ENCODE results near the gene SNRPA. TPM values are rescaled to one million over a fixed set of nuclear protein-coding genes. Genes with fewer than 3 reads are reported as not detected.

SNRPA gene
- total RNA-seq, 2 donors from 2014 or later, result 171 to 175 TPM

DNA sequence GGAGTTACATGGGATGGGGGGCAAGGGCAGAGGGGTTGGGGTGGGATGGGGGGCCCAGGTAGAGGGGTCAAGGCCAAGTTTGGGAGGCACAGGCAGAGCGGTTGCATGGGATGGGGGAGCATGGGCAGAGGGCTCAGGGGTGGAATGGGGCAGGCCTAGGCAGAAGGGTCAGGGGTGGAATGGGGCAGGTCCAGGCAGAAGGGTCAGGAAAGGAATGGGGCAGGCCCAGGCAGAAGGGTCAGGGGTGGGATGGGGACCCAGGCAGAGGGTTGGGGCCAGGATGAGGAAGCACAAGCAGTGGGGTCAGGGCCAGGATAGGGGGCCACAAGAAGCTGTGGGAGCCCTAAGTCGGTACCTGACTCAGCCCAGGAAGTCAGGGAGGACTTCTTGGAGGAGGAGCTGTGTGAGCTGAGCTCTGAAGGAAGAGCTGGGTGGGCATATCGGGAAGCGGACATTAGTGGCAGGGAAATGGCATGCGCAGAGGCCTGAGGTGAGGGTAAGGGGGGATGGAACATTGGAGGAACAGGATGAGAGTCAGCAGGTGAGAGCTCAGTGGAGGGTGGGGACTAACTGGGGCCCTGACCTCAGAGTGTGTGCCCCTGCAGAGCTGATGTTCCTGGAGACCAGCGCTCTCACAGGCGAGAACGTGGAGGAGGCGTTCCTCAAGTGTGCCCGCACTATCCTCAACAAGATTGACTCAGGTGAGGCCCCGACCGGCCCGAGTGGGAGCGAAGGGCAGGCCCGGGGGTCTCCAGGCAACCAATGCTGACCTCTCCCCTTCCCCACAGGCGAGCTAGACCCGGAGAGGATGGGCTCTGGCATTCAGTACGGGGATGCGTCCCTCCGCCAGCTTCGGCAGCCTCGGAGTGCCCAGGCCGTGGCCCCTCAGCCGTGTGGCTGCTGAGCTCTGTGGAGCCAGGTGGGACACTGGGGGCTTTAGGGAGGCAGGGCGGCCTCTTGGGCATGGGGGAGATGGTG, 35.3 kb downstream of the SNRPA start:
- H3K4me3 Mint-ChIP-seq, result no peak overlapping the region
- H3K36me3 Mint-ChIP-seq (ENCODE audit: low read depth), result peaks cover 65% of the 10 kb centered on the region
- ATAC-seq (replicated peaks), result no peak
- no peaks in the 10 kb centered on the region for H3K27me3 Mint-ChIP-seq
- H3K9me3 Mint-ChIP-seq, result no peaks in the 10 kb centered on the region
- peaks cover 14% of the 10 kb centered on the region for H3K4me1 Mint-ChIP-seq
- peak overlapping the region; percentile 62 for H3K27ac Mint-ChIP-seq

DNA sequence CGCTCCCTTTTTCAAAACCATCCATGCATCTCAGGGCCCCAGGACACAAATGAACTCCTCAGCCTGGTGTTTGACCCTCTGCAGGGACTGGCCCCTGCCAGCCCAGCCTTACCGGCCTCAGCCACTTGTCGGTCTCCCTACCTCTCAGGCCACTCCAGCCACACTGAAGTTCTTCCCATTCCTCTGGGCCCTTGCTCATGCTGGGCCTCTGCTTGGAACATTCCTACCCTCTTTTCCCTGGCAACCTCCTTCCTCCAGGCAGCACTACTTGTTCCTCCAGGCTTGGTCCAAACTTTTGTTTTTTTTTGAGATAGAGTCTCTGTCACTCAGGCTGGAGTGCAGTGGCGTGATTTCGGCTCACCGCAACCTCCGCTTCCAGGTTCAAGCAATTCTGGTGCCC, 40.3 kb downstream of the SNRPA start:
- H3K27me3 Mint-ChIP-seq, result no peaks in the 10 kb centered on the region
- no peak overlapping the region for H3K27ac Mint-ChIP-seq

GRCh38 chr19:40791996-40792395, 41.0 kb downstream of the SNRPA start:
- no peak for ATAC-seq (replicated peaks)
- Mint-ChIP-seq H3K27me3 (no peaks in the 10 kb centered on the region), H3K27ac (peak overlapping the region; percentile 91), H3K4me1 (peaks cover 11% of the 10 kb centered on the region), H3K36me3 (ENCODE audit: low read depth) (peaks cover 46% of the 10 kb centered on the region), H3K9me3 (no peaks in the 10 kb centered on the region), H3K4me3 (peak overlapping the region; percentile 71)

More for the DNA sequence above, 40.3 kb downstream of the SNRPA start:
- H3K9me3 Mint-ChIP-seq, result no peaks in the 10 kb centered on the region
- ATAC-seq (replicated peaks), result no peak
- H3K4me1 Mint-ChIP-seq, result peaks cover 11% of the 10 kb centered on the region
- peaks cover 51% of the 10 kb centered on the region for H3K36me3 Mint-ChIP-seq (ENCODE audit: low read depth)
- H3K4me3 Mint-ChIP-seq, result no peak overlapping the region

GRCh38 chr19:40797166-40797962, 46.4 kb downstream of the SNRPA start:
- peak overlapping the region; percentile 94 for H3K4me3 Mint-ChIP-seq
- no peak for ATAC-seq (replicated peaks)
- H3K9me3 Mint-ChIP-seq, result no peaks in the 10 kb centered on the region
- peaks cover 25% of the 10 kb centered on the region for H3K4me1 Mint-ChIP-seq
- H3K36me3 Mint-ChIP-seq (ENCODE audit: low read depth), result peaks cover 40% of the 10 kb centered on the region
- H3K27me3 Mint-ChIP-seq, result no peaks in the 10 kb centered on the region
- peak overlapping the region; percentile 78 for H3K27ac Mint-ChIP-seq

GRCh38 chr19:40797963-40798682, 47.1 kb downstream of the SNRPA start:
- H3K4me1 Mint-ChIP-seq, result peaks cover 30% of the 10 kb centered on the region
- no peaks in the 10 kb centered on the region for H3K9me3 Mint-ChIP-seq

DNA sequence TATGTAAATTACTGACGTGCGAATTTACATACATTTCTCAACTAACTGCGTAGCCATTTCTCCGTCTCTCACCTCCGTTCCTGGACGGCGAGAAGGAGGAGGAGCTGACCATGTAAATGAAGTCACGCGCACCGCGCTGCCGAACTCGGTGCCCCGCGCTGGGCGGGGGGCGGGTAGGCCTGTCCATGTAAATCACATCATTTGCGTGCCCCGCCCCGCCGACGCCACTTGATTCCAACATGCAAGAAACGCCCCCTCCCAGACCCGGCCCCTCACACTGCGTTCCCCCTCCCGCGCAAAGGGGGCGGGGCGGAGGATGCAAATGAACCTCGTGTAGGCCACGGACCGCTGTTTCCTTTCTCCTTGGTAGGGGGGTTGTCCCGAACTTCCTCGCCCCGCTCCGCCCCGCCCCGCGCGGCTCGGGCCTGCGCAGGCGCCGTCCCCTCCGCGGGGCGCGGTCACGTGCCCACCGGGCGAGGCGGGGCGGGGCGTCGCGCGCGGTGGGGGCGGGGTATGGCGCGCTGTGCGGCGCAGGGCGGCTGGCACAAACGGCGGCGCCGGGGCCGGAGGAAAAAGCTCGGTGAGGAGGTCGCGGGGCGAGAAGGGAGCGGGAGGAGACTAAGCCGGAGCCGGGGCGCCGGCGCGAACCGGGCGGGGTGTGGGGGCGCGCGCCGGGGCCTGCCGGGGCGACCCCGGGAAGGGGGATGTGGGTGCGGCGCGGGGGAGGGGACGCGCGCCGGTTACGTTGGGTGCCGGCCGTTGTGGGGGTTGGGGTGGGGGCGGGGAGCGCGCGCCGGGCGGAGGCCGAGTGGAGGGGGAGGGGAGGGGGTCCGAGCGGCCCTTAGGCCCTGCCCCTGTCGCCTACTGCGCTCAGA, 47.9 kb downstream of the SNRPA start, which contains the start of gene EGLN2:
Gene EGLN2, plus strand, starts transcription at position 509 of the 875 bp plus-strand sequence. CDS start 1,382 bp downstream, outside the sequence.
- no peaks in the 10 kb centered on the region for H3K27me3 Mint-ChIP-seq

More at GRCh38 chr19:40797963-40798682, 47.1 kb downstream of the SNRPA start:
- Mint-ChIP-seq H3K36me3 (ENCODE audit: low read depth) (peaks cover 42% of the 10 kb centered on the region), H3K27ac (peak overlapping the region; percentile 95), H3K27me3 (no peaks in the 10 kb centered on the region), H3K4me3 (peak overlapping the region; percentile 94)
- ATAC-seq (replicated peaks), result peak; percentile 54

DNA sequence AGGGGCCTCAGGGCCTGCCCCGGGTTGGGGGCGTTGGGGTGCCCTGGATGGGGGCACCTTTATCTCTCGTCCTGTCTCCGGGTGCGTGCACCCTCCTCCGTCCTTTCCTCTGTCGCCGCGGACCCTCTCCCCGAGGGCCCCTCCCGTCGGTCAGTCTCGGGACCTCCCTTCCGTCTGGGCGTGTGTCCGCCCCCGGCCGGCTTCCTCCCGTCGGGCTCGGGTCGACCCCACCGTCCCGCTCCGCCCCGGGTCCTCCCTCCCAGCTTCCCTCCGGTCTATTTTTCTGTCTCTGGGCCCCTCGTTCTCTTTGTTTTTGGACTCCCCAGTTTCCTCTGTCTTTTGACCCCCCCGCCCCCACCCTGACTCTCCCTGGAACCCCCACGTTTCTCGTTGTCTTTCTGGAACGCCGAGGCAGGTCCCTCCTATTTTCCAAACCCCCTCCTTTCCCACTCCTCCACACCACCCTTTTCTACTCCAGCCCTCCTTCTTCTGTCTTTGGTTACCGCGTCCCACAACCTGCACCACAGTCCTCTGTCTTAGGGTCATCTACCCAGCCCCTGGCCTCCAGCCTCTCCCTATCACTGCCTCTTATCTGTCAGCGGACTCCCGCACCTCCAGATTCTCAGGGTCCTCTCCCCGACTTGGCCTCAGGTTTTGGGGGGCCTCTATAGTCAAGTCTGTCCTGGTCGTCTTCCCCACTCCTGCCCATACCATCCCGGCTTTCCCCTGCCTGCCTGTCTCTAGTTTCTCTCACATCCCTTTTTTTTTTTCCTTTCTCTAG, 48.7 kb downstream of the SNRPA start:
- Mint-ChIP-seq H3K4me1 (peaks cover 46% of the 10 kb centered on the region), H3K4me3 (peak overlapping the region; percentile 94), H3K27me3 (no peaks in the 10 kb centered on the region), H3K27ac (peak overlapping the region; percentile 92), H3K9me3 (no peaks in the 10 kb centered on the region), H3K36me3 (ENCODE audit: low read depth) (peaks cover 58% of the 10 kb centered on the region)
- ATAC-seq (replicated peaks), result no peak

More for the DNA sequence above, 47.9 kb downstream of the SNRPA start, which contains the start of gene EGLN2:
- H3K27ac Mint-ChIP-seq, result peak within 1 kb of the TSS; percentile 95
- H3K4me3 Mint-ChIP-seq, result peak within 1 kb of the TSS; percentile 94
- H3K9me3 Mint-ChIP-seq, result no peaks in the 10 kb centered on the region
- peaks cover 50% of the 10 kb centered on the region for H3K36me3 Mint-ChIP-seq (ENCODE audit: low read depth)
- H3K4me1 Mint-ChIP-seq, result peaks cover 38% of the 10 kb centered on the region
- peak; percentile 87 for ATAC-seq (replicated peaks)

GRCh38 chr19:40800339-40800996, 49.5 kb downstream of the SNRPA start:
- Mint-ChIP-seq H3K27me3 (no peaks in the 10 kb centered on the region), H3K4me1 (peaks cover 53% of the 10 kb centered on the region), H3K4me3 (peak overlapping the region; percentile 94), H3K9me3 (no peaks in the 10 kb centered on the region), H3K36me3 (ENCODE audit: low read depth) (peaks cover 65% of the 10 kb centered on the region), H3K27ac (peak overlapping the region; percentile 92)
- ATAC-seq (replicated peaks), result no peak

- peak overlapping the region; percentile 94 for H3K4me3 Mint-ChIP-seq
- H3K9me3 Mint-ChIP-seq, result no peaks in the 10 kb centered on the region
- H3K4me1 Mint-ChIP-seq, result peaks cover 56% of the 10 kb centered on the region
Observed at GRCh38 chr19:40800997-40801377, 50.0 kb downstream of the SNRPA start.

GRCh38 chr19:40801426-40802299, 50.7 kb downstream of the SNRPA start:
- H3K4me3 Mint-ChIP-seq, result peak overlapping the region; percentile 94
- peaks cover 62% of the 10 kb centered on the region for H3K4me1 Mint-ChIP-seq
- ATAC-seq (replicated peaks), result no peak
- H3K9me3 Mint-ChIP-seq, result no peaks in the 10 kb centered on the region
- no peaks in the 10 kb centered on the region for H3K27me3 Mint-ChIP-seq
- H3K36me3 Mint-ChIP-seq (ENCODE audit: low read depth), result peaks cover 71% of the 10 kb centered on the region
- peak overlapping the region; percentile 89 for H3K27ac Mint-ChIP-seq

More at GRCh38 chr19:40800997-40801377, 50.0 kb downstream of the SNRPA start:
- peaks cover 65% of the 10 kb centered on the region for H3K36me3 Mint-ChIP-seq (ENCODE audit: low read depth)
- no peaks in the 10 kb centered on the region for H3K27me3 Mint-ChIP-seq
- no peak for ATAC-seq (replicated peaks)
- H3K27ac Mint-ChIP-seq, result peak overlapping the region; percentile 92

- Mint-ChIP-seq H3K4me3 (peak overlapping the region; percentile 94), H3K4me1 (peaks cover 64% of the 10 kb centered on the region), H3K27me3 (no peaks in the 10 kb centered on the region), H3K27ac (peak overlapping the region; percentile 89), H3K36me3 (ENCODE audit: low read depth) (peaks cover 80% of the 10 kb centered on the region), H3K9me3 (no peaks in the 10 kb centered on the region)
- ATAC-seq (replicated peaks), result no peak
Observed at GRCh38 chr19:40802300-40803169, 51.5 kb downstream of the SNRPA start.

Data from activated T-helper 17 cell treated with anti-CD3 and anti-CD28 coated beads, Interleukin-2, amount 50 U/mL, for 72 hours (primary cell).